HG02981 (cell line): ENCODE results near the gene AGO3.
"Not testable (repeated sequence)": the region's sequence is repeated elsewhere in the genome, so short reads cannot be mapped to it uniquely, and the experiment has no call there.

Experiments
- ATAC-seq: cut with Tn5 transposase; IDR thresholded peaks from one replicate; pipeline ENCODE4 v1.9.1; 2021; ENCODE audit warnings: mild to moderate bottlenecking, moderate library complexity; ENCODE audit not compliant: unreplicated experiment

Gene AGO3

DNA sequence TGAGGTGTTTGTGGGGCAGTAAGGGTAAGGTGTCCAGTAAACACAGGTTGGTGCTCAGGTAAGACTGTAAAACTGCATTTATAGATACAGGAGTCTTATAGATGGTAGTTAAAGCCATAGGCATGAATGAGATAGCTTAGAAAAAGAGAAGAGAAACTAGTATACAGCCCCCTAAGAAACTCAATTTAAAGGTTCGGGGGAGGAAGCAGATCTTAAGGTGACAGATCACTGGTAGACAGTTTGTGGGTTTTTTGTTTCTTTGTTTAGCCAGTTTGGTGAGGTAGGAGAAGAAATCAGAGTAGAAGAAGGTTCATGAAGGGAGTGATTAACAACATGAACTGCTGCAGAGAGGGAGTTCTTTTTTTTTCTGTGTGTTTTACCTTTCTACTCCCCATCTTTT, 6.1 kb upstream of the AGO3 start:
- no peak for ATAC-seq

DNA sequence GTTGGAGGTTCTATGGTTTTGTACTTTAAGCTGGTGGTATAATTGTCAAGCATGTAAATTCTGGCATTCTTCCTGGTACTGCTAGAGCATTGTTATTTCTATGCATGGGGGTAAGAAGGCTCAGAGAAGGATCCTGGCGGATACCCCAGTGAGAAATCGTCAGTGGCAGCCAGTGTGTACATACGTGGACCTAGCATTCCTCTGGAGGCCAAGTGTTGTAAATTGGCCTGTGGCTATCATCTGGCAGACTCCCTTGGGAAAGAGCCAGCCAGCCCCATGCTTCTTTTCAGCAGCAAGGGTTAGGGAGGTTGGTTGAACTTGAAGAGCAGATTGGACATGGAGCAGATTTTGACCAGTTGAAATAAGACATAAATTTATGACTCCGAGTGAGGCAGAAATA, 5.2 kb upstream of the AGO3 start:
- no peak for ATAC-seq

DNA sequence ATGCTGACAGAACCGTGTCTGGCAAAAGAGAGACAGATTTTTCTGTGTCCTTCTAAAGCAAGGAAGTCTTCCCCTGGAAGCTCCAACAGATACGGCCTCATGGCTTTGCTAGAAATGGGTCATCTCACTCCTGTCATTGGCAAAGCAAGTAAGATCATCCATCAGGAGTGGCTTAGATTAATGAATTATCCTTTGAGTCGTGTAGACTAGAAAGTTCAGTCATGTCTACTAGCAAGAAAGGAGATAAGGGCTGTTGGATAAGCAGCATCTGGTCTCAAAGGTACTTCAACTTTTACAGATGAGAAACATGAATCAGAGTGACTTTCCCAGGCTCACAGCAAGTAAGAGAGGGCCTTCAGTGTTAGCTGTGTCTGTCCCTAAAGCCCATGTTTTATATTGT, 3.4 kb upstream of the AGO3 start:
- no peak for ATAC-seq

DNA sequence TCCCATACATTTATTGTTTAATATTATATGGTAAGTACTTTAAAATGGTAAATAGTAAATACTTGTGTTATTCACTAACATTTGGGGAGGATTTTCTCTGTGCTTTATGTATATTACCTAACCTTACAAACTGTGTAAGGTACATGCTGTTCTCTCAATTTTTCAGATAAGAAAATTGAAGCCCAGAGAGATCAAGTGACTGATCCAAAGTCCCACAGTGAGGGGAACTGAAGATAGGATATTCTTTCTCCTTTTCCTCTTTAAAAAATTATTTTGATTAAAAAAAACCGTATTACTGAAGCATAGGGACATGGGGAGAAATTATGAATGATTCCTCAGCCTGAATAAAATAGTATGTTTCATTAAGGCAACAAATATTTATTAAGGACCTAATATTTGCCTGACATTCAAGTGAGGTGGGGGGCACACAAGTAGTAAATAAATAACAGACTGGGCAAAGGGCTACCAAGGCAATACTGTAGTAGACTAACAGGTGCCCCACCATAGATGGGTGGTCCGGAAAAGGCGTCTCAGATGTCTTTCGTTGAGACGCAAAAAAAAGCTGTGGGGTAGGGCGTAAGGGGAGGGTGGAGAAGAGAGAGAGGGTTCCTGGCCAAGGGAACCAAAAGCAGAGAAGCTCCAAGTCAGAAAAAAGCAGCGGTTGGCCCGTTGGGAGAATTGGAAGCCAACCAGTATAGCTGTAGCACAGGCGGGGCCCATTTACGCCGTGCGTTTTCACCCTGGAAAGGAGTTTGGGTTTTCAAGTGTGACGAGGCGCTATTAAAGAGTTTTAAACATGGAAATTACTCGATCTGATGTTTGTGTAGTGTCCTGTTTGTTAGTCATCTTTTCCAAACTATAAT, 944 bp upstream of the AGO3 start:
- no peak for ATAC-seq

DNA sequence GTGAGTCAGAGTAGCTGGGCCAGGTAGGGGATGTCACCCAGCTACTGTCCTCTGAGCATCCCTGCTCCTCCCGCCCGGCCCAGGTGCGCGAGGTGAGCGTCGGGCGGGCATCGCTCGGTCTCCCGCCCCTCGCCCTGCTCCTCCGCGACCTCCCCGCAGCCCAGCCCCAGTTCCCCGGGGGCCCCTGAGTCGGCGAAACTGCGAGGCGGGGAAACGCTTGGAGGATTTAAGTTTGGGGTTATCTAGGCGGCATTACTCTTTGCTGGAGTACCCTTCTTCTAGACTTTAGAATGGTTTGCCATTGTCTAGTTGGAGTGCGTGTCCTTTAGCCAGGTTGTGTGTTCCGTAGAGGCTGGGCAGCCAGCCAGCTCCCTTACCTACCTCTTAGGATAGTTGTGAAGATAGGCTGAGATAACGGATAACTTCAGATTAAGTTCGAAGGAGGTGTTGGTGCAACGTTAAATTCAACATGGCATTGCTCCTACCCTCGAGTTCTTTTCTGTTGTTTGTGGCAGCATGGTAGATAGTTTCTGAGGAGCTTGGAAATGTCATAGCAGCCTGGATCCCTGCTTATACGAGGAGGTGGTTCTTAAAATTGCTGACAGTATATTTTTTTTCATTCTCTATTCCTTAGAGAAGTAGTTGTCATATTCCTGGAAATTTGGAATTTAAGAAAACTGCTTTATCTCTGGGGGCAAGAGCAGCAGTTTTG, 697 bp downstream of the AGO3 start:
- ATAC-seq, result peak; percentile 24

DNA sequence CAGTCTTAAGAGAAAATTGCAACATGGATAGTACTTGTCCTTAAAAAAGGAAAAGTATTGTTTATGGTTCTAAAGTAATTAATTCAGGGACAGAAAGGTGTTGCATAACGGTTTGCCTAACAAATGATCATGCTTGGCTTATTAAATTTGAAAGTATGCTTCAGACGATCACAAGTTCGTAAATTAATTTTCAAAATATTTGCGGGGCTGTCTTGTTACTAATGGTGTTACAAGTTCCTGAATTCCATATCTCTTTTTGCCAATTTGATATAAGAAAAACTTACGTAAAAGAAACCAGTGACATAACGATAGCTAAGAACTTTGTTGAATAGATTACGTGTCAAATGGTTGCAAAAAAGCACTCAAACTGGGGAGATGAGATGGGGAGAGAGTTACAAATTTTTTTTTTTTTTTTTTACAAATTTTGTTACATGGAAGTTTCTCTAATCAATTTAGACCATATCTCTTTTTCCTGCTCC, 1.3 kb downstream of the AGO3 start:
- no peak for ATAC-seq

DNA sequence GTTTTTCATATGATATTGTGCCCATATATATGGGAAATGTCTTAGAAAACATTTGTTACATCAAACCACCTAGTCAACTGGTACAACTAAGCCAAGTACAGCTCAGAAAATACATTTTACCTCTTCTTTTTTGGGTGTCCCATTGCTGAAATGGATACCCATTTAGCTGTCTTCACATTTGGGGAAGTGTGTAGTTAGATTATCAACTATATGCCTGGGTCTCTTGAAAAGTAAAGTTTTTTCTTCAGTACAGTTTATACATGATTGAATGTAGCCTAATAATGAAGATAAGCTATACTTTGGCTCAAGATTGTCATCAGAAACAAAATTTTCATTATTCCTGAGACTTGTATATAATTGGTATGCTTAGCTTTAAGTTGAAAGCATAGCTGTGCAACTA, 2.0 kb downstream of the AGO3 start:
- ATAC-seq, result no peak

DNA sequence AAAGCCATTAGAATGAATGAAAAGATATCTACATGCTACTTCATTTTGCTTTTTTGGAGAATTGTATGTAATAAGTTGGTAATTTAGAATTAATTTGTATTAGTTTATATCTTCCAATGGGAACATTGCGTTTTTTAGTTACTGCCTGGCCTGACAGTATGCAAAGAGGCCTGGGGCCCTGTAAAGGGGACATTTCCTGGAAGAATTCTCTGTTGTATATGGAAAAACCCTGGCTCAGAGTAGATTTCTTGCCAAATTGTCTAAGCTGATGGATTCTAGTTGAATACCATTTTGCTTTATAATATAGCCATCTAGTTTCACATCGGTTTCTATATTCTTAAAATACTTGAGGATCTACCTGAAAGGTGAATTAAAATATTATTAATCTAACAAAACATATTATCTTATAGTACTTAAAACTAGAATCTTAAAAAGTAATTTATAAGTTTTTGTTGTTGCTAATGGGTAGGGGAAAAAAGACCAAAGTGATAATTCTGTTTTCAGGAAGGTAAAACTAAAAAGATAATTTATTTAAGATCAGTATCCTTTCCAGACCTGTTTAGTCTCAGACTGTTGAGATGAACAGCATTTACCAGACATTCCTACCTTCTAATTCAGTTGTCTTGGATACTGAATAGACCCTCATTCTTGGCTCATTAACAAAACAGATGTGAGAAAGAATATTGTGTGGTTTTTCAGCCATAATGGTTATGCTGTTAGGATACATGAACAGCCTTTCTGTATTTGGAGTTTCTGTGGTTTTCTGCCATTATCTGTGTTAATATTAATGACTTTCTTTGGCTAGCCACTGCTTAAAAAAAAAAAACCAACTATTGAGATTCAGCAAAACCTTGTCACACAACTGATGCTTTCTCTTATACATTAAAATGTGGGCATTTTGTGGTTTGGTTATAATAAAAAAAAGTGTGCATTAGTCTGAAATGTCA, 4.8 kb downstream of the AGO3 start:
- no peak for ATAC-seq

DNA sequence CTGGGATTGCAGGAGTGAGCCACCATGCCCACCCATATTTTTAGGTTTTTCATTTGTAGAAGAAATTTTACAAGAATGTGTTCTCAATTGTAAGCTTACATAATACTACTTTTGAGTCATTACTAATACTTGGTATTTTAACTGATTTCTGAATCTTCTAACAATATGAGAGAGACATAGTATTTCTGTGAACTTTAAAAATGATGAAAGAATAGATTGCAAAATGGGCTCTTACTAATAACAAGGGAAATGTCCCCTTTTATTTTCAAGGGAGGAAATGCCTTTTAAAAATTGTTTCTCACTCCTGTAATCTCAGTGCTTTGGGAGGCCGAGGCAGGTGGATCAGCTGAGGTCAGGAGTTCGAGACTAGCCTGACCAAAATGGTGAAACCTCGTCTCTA, 5.9 kb downstream of the AGO3 start:
- no peak for ATAC-seq

DNA sequence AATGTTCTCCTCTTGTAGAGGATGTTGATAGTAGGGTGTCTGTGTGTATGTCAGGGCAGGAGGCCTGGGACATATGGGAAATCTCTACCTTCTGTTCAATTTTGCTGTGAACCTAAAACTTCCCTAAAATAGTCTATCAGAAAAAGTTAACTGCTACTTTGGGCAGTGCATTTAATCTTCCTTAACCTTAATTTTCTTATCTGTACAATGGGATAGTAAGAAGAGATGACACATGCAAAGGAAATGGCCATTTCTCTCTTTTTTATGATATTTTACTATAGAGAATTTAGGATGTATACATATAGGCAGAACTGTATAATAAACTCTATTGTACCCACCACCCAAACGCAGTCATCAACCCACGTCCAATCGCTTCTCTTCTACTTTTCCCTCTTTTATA, 8.6 kb downstream of the AGO3 start:
- no peak for ATAC-seq

DNA sequence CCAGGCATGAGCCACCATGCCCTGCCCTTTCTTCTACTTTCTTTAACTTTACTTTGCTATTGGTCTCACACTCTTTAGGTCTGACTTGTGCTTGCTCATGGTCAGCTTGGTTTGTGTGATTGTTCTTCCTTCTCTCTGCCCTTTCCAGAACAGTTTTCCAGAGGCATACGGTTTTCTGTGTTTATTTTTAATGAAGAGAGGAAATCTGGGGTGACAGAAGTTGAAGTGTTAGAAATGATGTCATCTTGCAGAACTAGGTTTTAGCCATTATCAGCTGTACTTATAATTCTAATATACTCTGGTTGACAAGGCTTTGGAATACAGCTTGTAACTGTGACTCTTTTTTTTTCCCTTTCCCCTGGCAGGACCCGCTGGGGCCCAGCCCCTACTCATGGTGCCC, 14.4 kb downstream of the AGO3 start:
- no peak for ATAC-seq

DNA sequence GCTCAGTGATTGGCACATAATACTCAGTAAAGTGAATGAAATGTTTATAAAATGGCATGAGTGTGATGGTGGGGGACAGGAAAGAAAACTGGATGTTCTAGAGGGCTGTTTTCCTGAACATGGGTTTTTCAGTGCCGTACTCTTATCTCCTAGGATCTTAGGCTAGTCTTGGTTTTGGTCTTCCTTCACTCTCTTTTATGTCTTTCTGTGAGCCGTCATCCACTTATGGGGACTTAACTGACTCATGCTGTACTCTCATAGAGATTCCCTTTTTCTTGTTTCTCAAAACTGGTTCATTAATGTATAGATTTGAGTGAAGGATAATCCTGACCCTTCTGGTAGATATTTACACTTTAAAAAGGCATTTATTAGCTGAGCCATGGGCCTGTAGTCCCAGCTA, 16.6 kb downstream of the AGO3 start:
- no peak for ATAC-seq

DNA sequence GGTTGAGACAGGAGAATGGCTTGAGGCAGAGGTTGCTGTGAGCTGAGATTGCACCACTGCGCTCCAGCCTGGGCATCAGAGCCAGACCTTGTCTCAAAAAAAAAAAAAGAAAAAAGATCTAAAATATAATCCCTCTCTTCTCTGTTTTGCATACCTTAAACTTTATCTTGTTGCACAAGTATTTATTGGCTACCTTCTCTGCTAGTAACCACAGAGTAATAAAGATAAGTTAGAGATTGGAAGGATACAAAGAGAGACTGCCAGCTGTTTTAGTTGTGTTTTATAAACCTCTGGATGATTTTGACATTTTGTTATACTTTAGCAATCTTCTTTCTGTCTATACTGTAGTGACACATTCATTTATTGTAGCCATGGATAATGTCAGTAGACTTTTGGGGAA, 27.7 kb downstream of the AGO3 start:
- no peak for ATAC-seq

DNA sequence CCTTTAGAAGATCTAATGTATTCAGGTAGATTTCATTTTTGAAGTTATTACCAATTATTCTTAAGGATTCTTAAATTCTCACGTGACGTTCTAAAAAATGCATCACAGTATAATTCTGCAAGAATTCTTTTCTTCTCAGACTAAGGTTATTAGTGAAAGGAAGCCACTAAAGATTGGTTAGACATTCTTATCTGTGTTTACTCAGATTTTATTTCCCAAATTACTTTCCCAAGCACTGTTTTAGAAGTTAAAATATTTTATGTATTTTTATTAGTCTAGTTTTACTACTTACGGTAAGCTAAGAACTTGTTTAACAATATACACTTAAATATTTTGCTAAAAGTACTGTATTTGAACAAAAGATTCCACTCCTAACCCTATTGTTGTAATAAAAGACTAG, 28.4 kb downstream of the AGO3 start:
- no peak for ATAC-seq

DNA sequence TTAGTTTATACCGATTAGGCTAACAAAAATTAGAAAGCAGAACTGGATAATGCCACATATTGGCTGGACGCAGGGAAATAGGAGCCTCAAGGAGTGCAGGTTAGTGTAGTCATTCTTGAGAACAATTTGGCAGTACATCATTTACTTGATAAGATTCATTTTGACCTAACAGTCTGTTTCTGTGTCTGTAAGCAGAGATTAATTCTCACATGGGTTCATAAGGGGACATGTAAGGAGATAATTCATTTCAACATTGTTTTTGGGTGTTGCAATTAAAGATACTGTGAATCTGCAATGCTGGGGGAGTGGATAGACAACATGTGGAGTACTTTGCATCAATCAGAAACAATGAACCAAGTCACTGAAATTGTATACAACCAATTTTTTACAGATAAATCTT, 32.0 kb downstream of the AGO3 start:
- no peak for ATAC-seq

DNA sequence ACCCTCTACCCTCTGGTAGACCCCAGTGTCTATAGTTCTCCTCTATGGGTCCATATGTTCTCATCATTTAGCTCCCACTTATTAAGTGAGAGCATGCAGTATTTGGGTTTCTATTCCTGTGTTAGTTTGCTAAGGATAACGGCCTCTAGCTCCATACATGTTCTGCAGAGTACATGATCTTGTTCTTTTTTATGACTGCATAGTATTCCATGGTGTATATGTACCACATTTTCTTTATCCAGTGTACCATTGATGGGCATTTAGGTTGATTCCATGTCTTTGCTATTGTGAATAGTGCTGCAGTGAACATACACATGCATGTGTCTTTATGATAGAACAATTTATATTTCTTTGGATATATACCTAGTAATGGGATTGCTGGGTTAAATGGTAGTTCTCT, 33.4 kb downstream of the AGO3 start:
- ATAC-seq, result not testable (repeated sequence)

DNA sequence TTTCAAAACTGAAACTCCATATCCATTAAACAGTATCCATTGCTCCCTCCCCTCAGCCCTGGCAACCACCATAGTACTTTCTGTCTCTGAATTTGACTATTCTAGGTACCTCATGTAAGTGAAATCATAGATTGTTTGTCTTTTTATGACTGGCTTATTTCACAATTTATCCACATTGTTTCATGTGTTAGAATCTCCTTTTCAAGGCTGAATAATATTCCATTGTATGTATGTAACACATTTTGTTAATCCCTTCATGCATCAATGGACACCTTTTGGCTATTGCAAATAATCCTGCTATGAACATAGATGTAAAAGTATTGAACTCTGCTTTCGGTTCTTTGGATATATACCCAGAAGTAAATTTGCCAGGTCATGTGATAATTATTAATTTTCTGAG, 37.5 kb downstream of the AGO3 start:
- no peak for ATAC-seq

DNA sequence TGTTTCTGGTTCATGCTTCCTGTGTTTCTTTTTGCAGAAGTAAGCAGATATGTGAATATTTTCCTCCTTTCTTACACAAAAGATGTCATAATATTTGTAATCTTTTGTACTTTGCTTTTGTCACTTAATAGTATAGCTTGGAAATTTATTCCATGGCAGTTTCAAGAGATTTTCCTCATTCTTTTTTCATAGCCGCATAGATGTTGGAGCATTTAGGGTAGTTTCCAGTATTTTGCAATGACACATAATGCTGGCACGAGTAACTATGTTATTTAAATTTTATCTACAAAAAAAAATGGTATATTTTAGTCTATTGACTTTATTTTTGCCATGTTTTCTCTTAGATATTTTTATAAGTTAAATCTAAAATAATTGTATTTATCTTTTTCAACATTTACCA, 40.7 kb downstream of the AGO3 start:
- no peak for ATAC-seq

DNA sequence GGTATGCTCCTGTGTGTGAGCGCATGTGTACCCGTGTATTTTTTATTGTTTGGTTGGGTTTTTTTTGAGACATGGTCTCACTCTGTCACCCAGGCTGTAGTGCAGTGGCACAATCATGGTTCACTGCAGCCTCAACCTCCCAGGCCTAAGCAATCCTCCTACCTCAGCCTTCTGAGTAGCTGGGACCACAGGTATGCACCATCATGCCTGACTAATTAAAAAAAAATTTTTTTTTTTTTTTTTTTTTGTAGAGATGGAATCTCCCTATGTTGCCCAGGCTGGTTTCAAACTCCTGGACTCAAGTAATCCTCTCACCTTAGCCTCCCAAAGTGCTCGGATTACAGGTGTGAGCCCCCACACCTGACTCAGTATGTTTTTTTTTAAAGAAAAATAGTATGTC, 41.7 kb downstream of the AGO3 start:
- not testable (repeated sequence) for ATAC-seq

DNA sequence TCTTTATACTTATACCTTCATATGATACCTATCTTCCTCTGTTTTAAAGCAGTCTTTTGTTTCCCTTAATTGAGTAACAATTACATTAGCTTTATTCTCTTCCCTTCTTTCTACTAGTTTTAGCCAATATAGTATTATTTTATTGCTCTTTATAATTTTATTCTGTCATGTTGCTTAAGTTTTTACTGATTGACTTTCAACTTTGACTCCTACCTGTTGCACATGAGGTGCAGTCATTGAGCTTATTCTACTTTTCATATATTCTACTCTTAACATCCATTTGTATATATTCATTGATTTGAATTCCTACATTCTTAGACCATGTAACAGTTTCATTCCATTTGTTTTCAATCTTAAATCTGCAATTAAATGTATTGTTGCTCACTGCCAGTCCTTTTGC, 49.2 kb downstream of the AGO3 start:
- no peak for ATAC-seq

DNA sequence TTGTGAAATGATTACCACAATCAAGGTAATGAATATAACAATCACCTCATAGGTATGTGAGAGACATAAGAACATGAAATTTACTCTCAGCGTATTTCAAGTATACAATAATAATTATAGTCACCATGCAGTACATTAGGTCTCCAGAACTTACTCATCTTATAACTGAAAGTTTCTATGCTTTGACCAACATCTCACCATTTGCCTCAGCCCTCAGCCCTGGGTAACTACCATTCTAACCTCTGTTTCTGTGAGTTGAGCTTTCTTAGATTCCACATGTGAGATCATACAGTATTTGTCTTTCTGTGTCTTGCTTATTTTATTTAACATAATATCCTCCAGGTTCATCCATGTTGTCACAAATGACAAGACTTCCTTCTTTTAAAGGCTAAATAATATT, 57.3 kb downstream of the AGO3 start:
- no peak for ATAC-seq
